GM21360 (cell line): ENCODE results near the gene DCST2.
"Not testable (repeated sequence)": the region's sequence is repeated elsewhere in the genome, so short reads cannot be mapped to it uniquely, and the experiment has no call there.

Experiments
- ATAC-seq: cut with Tn5 transposase; IDR thresholded peaks from one replicate; pipeline ENCODE4 v1.9.1; 2021; ENCODE audit warnings: mild to moderate bottlenecking, moderate library complexity; ENCODE audit not compliant: unreplicated experiment

The DCST2 gene

DNA sequence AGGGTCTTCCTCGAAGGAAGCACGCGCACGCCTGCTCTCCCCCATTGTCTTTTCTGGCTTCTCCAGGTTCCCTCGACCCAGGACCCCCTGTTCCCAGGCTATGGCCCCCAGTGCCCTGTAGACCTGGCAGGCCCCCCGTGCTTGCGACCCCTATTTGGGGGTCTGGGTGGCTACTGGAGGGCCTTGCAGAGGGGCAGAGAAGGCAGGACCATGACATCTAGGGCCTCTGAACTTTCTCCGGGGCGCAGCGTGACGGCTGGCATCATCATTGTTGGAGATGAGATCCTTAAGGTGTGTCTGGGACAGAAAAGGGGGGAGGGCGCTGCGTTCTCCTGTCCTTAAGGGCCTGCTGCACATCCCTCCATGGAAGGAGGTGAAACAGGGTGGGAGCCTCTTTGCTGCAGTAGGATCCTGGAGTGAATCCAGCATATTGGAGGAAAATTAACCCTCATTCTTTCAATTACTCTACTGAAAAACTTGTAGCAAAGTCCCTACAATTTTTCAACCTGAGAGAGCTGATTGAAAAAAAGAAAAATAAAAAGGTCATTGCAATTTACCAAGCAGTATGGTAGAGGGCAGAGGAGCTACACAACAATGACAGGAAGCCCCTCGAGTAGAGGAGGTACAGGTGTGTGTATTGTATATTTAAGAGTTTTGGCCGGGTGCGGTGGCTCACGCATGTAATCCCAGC lies 49.7 kb downstream of the DCST2 start:
- no peak for ATAC-seq

DNA sequence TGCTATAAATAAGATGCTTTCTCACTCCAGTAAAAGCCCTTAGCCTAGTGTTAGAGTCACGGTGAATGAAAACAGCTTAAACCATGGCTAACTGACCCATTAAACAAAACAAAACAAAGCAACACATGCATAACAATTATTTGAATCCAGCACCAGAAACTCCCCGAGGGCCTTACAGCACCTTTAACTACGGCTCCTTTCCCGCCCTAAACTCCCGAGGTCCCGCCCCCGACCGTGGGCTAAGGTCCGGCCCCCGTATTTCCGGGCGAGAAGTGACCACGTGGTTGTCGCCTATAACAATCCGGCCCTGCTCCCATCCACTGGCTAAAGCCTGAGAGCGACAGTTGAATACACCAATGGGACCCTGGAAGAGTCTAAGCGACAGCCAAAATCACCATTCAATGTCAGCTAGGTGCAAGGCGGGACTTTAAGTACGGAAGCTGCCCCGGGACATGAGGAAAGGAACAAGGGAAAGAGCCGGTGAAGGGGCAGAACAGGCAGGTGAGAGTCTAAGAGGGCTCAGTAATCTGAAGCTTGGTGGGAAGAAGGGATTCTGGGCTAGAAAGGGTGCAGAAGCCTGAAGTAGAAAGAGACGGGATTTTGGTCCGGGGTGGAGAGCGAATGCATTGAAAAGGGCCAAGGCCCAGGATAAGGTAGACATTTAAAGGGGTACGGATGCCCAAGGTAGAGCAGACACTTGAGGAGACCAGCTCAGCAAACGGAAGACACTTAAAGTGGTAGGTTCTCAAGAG lies 50.5 kb downstream of the DCST2 start, which contains the start of gene FLAD1:
FLAD1 (plus strand) TSS at position 448 of the 752 bp plus-strand sequence. CDS start 351 bp downstream, outside the sequence.
- peak; percentile 92 for ATAC-seq

DNA sequence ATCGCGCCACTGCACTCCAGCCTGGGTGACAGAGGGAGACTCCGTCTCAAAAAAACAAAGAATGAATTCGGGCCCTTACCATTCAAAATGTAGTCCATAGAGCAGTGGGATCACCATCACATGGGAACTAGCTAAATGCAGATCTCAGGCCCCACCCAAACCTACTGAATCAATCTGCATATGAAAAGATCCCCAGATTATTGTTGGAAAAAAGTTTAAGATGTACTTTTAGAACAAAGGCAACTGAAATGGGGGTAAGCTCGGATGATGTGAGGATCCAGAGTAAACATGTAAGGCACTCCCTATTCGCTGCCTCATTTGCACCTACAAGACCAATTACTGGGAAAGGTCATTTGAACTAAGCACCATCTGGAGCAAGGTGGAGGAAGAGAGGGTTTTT lies 51.2 kb downstream of the DCST2 start:
- no peak for ATAC-seq

DNA sequence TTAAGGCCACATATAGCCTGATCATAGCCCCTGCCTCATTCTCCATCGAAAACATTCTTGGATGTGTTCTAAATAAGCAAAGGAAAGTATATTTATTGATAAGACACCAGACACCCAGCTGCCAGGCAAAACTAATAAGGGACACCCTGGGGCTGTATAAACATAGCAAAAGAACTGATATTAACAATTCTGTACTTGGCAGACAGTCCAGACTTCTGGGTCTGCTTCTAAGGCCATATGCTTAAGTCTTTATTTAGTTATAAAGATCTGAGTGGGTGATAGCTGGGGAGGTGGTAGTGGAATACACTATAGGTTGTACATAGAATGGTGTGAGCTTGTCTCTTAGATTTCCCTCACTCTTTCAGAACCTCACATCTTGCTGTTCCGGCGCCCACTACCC lies 55.2 kb downstream of the DCST2 start:
- no peak for ATAC-seq

DNA sequence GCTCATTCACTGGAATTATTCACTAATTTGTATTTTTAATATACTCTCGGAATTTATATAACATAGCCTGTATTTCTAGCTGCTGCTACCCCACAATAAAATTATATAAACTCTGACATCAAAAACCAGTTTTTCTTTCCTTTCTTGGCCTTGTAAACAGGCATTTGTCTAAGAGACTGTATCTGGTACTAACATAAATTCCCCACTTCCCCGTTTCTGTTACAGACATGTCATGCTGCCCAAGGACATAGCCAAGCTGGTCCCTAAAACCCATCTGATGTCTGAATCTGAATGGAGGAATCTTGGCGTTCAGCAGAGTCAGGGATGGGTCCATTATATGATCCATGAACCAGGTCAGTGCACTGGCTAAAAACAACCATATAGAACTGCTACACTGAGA lies 55.8 kb downstream of the DCST2 start:
- ATAC-seq = not testable (repeated sequence)

DNA sequence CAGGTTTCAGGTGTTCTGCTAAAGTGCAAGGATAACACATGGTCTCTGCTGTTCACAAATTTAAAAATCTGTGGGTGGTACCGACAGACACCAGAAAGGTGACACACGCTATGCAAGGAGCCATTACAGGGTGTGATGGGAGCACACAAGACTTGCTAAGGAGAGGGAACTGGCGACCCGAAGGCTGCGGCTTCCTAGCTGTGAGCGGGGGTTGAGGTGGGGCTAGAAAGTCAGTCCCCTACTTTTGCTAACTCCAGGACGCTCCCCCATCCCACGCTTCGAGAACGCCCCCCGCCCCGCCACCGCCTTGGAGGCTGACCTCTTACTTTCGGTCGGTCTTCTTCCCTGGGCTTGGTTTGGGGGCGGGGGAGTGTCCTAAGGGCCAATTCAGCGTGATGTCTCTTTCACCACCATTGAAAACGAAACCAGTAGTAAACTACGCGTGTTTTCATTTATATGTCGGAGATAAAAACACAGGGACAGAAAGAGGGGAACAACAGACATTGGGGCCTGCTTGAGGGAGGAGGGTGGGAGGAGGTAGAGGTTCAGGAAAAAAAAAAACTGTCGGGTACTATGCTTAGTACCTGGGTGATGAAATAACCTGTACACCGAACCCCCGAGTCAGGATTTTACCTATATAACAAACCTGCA lies 58.0 kb downstream of the DCST2 start:
- no peak for ATAC-seq

DNA sequence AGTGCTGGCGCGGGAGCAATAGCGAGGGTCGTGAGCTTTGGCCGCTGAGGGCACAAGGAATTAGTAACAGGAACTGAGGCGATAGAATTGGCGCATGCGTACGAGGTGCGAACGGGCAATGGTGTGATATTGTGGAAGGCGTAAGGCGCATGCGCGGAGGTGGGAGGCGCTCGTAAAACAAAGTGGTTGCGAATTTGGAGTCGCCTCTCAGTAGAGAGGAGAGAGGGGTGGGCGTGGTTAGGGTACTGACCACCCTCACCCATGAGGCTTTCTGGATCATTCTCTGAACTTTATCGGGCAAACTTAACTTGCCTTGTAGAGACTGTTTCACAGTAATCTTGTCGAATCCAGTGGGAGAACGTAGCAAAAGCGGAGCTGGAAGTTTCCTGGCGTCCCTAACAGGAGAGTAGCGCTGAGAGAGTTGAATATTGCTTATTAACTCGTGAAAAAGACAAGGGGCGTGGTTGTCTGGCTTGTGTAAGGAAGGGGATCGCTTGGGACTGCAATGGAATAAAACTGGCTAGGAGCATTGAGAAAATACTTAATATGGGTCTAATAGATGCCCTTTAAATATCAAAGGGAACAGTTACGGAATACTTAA lies 58.7 kb downstream of the DCST2 start:
- peak; percentile 36 for ATAC-seq

DNA sequence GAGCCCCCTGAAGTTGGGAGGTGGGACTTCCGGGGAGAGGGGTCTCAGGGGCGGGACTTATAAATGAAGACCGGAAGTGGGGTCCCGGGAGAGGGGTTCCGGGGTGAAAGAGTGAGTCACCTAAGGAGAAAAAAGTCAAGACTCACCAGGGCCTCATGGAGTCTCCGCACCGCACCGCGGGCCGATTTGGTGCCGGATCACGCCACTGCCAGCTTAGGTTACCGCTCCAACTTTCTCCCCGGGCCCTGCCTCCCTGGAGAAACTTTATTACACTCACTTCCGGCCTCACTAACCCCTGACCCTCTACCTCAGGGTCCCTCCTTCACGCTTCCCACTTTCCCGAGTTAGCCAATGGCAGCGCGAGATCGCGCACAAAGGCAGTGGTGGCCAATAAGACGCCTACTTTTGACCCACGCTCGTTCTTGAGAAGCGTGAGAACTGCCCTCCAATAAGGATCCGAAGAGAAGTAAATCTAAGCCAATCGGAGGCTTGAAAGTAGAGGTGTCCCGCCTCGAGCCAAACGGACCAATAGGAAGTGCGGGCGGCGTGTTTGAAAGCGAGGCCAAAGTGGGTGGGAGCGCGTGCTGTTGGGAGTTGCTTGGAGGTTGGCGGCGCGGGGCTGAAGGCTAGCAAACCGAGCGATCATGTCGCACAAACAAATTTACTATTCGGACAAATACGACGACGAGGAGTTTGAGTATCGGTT lies 59.3 kb downstream of the DCST2 start, which contains the start of gene CKS1B:
CKS1B (plus strand) TSS at position 580 of the 706 bp plus-strand sequence; CDS start at position 645, 65 bp downstream.
- ATAC-seq = peak; percentile 70

DNA sequence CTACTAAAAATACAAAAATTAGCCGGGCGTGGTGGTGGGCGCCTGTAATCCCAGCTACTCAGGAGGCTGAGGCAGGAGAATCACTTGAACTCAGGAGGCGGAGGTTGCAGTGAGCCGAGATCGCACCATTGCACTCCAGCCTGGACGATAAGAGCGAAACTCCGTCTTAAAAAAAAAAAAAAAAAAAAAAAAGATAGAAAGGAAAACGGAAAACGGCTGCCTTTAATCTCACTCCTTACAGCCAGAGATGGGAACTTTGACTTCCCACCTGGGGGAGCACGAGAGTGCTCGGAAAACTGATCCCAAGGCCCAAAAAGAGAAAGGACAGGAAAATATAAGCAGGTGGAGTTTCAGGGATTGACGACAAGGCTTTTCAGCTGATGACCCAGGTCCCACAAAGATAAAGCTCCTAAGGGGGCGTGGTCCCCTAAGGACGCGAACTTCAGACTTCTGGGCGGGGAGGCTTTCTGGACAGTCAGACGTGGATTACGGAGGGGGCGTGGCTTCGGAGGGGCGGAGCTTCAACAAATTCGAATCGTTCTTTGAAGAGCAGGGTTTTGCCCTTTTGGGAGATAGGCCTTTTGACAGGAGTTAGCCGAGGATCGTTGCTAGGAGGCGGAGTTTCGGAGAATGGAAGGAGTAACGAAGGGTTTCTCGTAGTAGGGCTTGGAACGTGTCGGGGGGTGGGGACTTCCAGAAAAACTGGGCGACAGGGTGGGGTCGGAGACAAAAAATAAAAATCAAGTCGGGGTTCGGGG lies 60.1 kb downstream of the DCST2 start:
- ATAC-seq = peak; percentile 22

DNA sequence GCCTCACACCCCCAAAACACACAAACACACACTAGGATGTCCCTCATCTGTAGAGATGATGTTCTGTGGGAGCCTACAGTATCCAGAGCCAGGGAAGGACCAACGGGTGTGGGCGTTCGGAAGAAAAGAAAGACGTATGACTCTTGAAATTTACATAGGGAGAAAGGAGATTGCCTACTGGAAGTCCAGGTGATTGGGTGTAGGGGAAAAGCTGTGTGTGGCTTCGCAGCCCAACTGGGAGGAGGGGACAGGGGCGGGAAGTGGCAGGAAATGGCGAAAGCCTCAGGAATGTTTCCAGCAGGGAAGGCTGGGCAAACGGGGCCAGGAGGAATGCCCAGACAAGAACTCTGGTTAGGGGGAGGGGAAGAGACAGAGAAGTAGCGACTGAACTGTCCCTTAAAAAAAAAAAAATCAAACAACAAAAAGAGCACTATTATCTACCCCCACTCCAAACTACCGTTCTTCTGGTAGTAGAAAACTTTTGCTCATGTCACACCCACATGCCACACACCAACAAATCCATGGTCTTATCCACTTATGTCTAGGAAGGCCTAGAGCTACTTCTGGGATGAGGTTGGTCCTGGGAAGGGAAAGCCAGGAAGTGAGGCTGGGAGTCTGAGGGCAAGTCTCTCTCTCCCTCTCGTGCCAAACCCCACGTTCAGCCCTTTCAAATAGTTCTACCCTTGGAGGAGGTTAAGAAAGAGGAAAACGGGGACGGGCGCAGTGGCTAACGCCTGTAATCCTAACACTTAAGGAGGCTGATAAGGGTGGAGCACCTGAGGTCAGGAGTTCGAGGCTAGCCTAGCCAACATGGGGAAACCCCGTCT lies 60.9 kb downstream of the DCST2 start:
- no peak for ATAC-seq

DNA sequence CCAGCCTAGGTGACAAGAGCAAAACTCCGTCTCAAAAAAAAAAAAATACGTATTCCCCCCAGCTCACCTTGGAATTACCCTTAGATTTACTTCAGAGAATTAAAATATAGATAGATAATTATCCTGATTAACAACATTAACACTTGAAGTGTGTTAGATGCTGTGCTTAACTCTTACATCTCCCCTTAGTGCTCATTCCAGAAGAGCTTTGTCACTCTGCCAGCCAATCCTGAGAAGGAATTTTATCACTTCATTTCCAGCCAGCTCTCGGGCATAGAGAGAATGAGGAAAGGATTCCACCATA lies 61.4 kb downstream of the DCST2 start:
- no peak for ATAC-seq

DNA sequence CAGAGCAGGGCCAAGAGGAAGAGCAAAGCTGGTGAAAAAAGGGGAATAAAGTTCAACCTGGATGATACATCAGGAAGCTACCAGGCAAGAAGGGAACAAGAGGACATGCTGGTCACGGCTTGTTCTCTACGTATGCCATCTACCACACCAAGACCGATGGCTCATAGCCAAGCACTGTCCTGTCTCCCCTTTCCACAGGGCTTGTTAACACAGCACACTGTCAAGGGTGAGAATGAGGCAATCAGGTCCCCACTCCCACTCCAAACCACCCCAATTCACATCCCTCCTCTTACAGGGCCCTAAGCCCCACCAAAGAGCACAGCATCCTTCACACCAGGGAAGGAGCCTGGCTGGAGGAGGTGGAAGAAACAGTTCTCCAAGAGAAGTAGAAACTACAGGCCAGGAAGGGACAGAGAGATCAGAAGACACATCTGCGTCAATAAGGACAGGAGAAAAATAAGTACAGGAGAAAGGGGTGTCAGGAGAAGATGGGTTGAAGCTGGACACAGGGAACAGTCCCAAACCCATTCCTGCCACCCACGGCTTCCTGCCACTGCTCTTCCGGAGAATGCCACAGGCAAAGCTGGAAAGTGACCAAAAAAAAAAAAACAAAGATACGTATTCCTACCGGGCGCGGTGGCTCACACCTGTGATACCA lies 62.1 kb downstream of the DCST2 start:
- ATAC-seq = no peak

DNA sequence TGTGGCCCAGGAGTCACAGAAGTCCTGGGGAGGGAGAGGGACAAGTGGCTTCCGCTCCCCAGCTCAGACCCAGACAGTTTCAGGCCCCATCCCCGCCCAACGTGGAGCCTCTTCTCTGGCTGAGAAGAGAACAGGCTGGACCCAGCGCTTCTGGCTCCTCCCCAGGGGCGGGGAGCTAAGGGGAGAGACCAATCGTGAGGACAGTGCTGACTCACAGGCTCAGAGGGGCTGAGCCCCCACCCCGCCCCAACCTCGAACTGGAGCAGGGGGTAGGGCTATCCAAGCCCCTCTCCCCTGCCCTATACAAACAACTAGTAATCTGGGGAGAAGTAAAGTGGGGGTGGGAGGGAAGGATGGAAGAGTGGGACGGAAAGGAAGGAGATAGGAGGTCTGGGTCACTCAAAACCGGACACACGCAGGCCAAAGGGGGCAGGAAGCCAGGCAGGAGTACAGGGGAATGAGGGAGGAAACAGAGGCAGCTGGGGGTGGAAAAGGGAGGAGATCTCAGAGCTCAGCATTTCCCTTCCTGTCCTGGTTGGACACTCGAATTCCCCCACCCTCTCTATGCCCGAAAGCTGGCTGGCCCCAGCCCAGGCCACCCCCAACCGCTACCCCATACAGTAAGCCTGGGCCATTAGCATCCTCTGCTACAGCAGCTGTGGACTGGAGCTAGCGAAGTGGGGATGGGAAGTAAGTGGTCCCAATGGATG lies 62.8 kb downstream of the DCST2 start, which contains the start of gene SHC1:
SHC1 (minus strand) TSS at position 117 of the 710 bp plus-strand sequence. CDS start 221 bp downstream, outside the sequence.
- no peak for ATAC-seq

DNA sequence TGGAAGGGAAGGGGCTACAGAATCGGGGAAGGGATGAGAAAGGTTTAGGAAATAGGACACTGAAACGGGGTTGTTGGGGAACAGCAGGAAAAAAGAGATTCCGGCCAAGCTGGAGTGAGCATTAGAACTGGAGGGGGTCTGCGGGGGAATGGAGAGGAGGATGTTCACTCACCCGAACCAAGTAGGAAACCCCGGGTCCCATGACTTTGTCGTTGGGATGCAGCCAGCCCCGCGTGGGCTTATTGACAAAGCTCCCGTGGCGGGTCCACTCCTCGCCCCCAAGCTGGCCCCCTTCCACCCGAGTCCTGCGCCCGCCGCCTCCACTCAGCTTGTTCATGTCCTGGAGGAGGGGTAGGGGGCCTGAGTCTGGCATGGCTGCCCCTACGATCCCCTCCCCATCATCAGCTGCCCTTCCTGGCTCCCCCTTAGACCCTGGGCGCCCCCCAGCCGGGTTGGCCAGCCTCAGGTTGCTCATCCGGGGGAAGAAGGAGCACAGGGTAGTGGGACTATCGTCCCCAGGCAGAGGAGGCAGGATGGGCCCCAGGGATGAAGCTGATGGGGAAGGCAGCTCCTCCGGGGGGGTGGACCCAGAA lies 63.6 kb downstream of the DCST2 start:
- ATAC-seq = no peak

DNA sequence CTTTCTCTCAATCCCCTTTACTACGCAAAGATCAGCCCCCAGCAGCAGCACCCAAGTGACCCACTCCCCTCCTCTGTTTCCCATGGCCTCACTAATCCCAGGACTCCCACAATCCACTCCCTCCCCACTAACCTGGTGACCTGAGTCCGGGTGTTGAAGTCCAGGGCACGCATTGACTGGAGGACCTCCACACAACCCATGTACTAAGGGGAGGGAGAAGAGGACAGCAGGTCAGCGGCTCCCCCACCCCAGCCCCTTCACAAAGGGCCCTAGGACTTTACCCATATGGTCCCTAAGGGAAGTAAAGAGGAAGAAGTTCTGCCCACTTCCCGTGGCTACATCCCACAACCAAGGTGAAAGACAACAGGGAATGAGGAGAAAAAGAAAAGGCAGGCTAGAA lies 64.3 kb downstream of the DCST2 start:
- ATAC-seq = no peak

DNA sequence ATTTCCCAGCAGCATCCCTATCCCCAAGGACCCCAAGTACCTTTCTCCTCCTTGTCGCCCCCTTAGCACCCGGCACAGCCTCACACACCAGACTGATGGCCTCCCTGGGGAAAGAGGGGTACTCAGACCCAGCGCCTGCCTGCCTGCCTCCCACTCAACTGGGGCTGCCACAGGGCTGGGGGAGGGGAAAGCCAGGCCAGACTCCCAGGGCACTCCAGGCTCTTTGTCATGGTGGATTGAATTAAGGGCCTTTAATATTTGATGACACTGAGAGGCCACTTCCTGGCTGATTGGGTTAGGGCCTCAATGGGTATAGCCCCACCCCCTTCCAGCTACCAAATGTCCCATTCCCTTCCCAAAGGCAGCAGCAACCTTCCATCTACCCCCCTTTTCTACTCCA lies 64.8 kb downstream of the DCST2 start:
- no peak for ATAC-seq
